Lower lobe of right lung (tissue), 2 donors: ENCODE measurements around the gene RNF186. TPM values are rescaled to one million over a fixed set of nuclear protein-coding genes. Genes with fewer than 3 reads are reported as not detected.
A peak's percentile ranks its signal among the peaks of the same experiment; 100 is the strongest.
"Not testable (repeated sequence)": the region's sequence is repeated elsewhere in the genome, so short reads cannot be mapped to it uniquely, and the experiment has no call there.

Experiments
- ATAC-seq, 2 donors: fragments of 200-7000 bp; cut with Tn5 transposase; one replicate each; pipeline ENCODE4 v1.9.1; 2020 to 2022; ENCODE audit warnings: mild to moderate bottlenecking in 2 of 2, moderate library complexity in 2 of 2
- DNase-seq: peaks from one replicate; pipeline ENCODE4 v3.0.0-alpha.2; 2020
- H3K27ac ChIP-seq: fragments of 200-600 bp; one replicate; pipeline ENCODE4 v1.8.0; 2022
- H3K27me3 ChIP-seq: fragments of 200-600 bp; one replicate; pipeline ENCODE4 v1.8.0; 2022; ENCODE audit warnings: low read depth
- H3K36me3 ChIP-seq: fragments of 200-600 bp; one replicate; pipeline ENCODE4 v1.8.0; 2022; ENCODE audit warnings: mild to moderate bottlenecking
- H3K4me1 ChIP-seq: fragments of 200-600 bp; one replicate; pipeline ENCODE4 v1.8.0; 2022
- H3K4me3 ChIP-seq: fragments of 200-600 bp; one replicate; pipeline ENCODE4 v1.8.0; 2022; ENCODE audit warnings: mild to moderate bottlenecking
- H3K9me3 ChIP-seq: fragments of 200-600 bp; one replicate; pipeline ENCODE4 v1.8.0; 2022
- CTCF ChIP-seq: fragments of 200-600 bp; IDR thresholded peaks from one replicate; pipeline ENCODE4 v1.8.0; 2022; ENCODE audit warnings: antibody characterized with exemption, mild to moderate bottlenecking
- intact Hi-C: fragments of 100-400 bp; cut with DNase I; formaldehyde crosslinking; loops from one replicate; pipeline ENCODE4 v1.11.0; 2022
- total RNA-seq: library from RNA; stranded (reverse); fragmentation: NEBNext Ultra II Directional; extraction: Animal tissue kit (Norgen Biotek cat#: 25700); gene quantifications from one replicate; pipeline ENCODE4 v1.2.1, GENCODE V29; 2021
- donor health status: DM: no; HTN: yes; CAD: no; lungs with severe emphysema.

Gene RNF186
- total RNA-seq, 1 donor from 2014 or later, result not detected

- Histone ChIP-seq H3K9me3 (no peaks in the 10 kb centered on the region), H3K36me3 (no peaks in the 10 kb centered on the region), H3K27ac (no peak overlapping the region), H3K4me1 (no peaks in the 10 kb centered on the region), H3K27me3 (no peaks in the 10 kb centered on the region), H3K4me3 (no peak overlapping the region)
- no peak for DNase-seq
- TF ChIP-seq CTCF, result no peak
- ATAC-seq, result no peak
- intact Hi-C loops, result no loop called here
Observed at GRCh38 chr1:19819701-19820100, 4.6 kb upstream of the RNF186 start.

- H3K27ac ChIP-seq, result no peak overlapping the region
- no peaks in the 10 kb centered on the region for H3K9me3 ChIP-seq
- TF ChIP-seq CTCF, result no peak
- ATAC-seq, result no peak
- H3K4me3 ChIP-seq, result no peak overlapping the region
- no peaks in the 10 kb centered on the region for H3K27me3 ChIP-seq
- H3K36me3 ChIP-seq, result no peaks in the 10 kb centered on the region
- DNase-seq, result no peak
- H3K4me1 ChIP-seq, result no peaks in the 10 kb centered on the region
- intact Hi-C loops, result no loop called here
Observed at GRCh38 chr1:19818324-19818723, 3.2 kb upstream of the RNF186 start.

- no peak overlapping the region for H3K4me3 ChIP-seq
- ATAC-seq (no peak), DNase-seq (no peak)
- no peaks in the 10 kb centered on the region for H3K27me3 ChIP-seq
- H3K27ac ChIP-seq, result no peak overlapping the region
- intact Hi-C loops, result no loop called here
- no peaks in the 10 kb centered on the region for H3K36me3 ChIP-seq
- TF ChIP-seq CTCF, result no peak
- no peaks in the 10 kb centered on the region for H3K9me3 ChIP-seq
- no peaks in the 10 kb centered on the region for H3K4me1 ChIP-seq
Observed at GRCh38 chr1:19817160-19817559, 2.1 kb upstream of the RNF186 start.

GRCh38 chr1:19816737-19817086, 1.6 kb upstream of the RNF186 start:
- ATAC-seq, H3K36me3 ChIP-seq, H3K9me3 ChIP-seq, intact Hi-C loops, H3K4me1 ChIP-seq, H3K27ac ChIP-seq, H3K4me3 ChIP-seq, H3K27me3 ChIP-seq, DNase-seq: not testable (repeated sequence)

- peak; percentile 8 to 12 for ATAC-seq
- Histone ChIP-seq H3K36me3 (no peaks in the 10 kb centered on the region), H3K4me3 (no peak overlapping the region), H3K27me3 (no peaks in the 10 kb centered on the region), H3K27ac (no peak overlapping the region), H3K4me1 (no peaks in the 10 kb centered on the region), H3K9me3 (no peaks in the 10 kb centered on the region)
- intact Hi-C loops, result no loop called here
- no peak for TF ChIP-seq CTCF
- peak; percentile 49 for DNase-seq
Observed at GRCh38 chr1:19815801-19816736, 986 bp upstream of the RNF186 start.

- H3K4me1 ChIP-seq, result no peaks in the 10 kb centered on the region
- H3K9me3 ChIP-seq, result no peaks in the 10 kb centered on the region
- intact Hi-C loops, result no loop called here
- DNase-seq (no peak), ATAC-seq (no peak)
- H3K4me3 ChIP-seq, result no peak overlapping the region
- TF ChIP-seq CTCF, result no peak
- no peaks in the 10 kb centered on the region for H3K27me3 ChIP-seq
- no peaks in the 10 kb centered on the region for H3K36me3 ChIP-seq
- H3K27ac ChIP-seq, result no peak overlapping the region
Observed at GRCh38 chr1:19814244-19814661, 830 bp downstream of the RNF186 start.
